Psoas muscle (tissue), 8 donors: ENCODE measurements around the gene SAMMSON. TPM values are rescaled to one million over a fixed set of nuclear protein-coding genes. Genes with fewer than 3 reads are reported as not detected.

Source experiments
- ATAC-seq, 4 donors: fragments of 200-7000 bp; cut with Tn5 transposase; one replicate each; pipeline ENCODE4 v1.9.1; 2020; ENCODE audit warnings: moderate library complexity in 3 of 4, mild to moderate bottlenecking in 2 of 4
- DNase-seq, 2 donors: peaks; one replicate each; pipeline ENCODE4 v3.0.0-alpha.2; 2020
- H3K27ac ChIP-seq: fragments of 200-600 bp; one replicate; pipeline ENCODE4 v1.8.0; 2022
- H3K27me3 ChIP-seq, 3 donors: fragments of 200-600 bp in 1 of 3; one replicate each; pipeline versions ENCODE4 v1.6.1 to v1.8.0; 2013 to 2022; ENCODE audit warnings: low read length in 2 of 3, mild to moderate bottlenecking in 2 of 3, moderate library complexity in 1 of 3; ENCODE audit not compliant: insufficient read depth in 3 of 3
- H3K36me3 ChIP-seq, 2 donors: fragments of 200-600 bp in 1 of 2; one replicate each; pipeline versions ENCODE4 v1.6.1 to v1.8.0; 2013 to 2022; ENCODE audit warnings: low read depth in 1 of 2, mild to moderate bottlenecking in 1 of 2, moderate library complexity in 1 of 2; ENCODE audit not compliant: insufficient read depth in 1 of 2
- H3K4me1 ChIP-seq: fragments of 200-600 bp; one replicate; pipeline ENCODE4 v1.8.0; 2022
- H3K4me3 ChIP-seq: fragments of 200-600 bp; one replicate; pipeline ENCODE4 v1.8.0; 2022; ENCODE audit warnings: mild to moderate bottlenecking
- H3K9me3 ChIP-seq: fragments of 200-600 bp; one replicate; pipeline ENCODE4 v1.8.0; 2022
- WGBS, 3 donors: extraction: QIAGEN DNeasy Blood & Tissue Kit; methylation state at CpG; one replicate each; pipeline versions ENCODE4 v1.1.6 to v1.1.7; 2013; 5-methylcytosine and 5-hydroxymethylcytosine counted together
- intact Hi-C, 2 donors: fragments of 100-400 bp; cut with DNase I; formaldehyde crosslinking; loops; one replicate each; pipeline versions ENCODE4 v1.11.0 to v1.14.2; 2022
- polyA plus RNA-seq, 3 donors: library from polyadenylated mRNA; stranded (reverse); fragments of 200-250 nt; gene quantifications; one replicate each; pipeline ENCODE4 v1.2.3, GENCODE V29; 2013
- total RNA-seq, 4 donors: library from RNA; stranded (reverse); fragmentation: NEBNext Ultra II Directional in 2 of 4; extraction: Animal tissue kit (Norgen Biotek cat#: 25700) in 2 of 4; gene quantifications; one replicate each; pipeline versions ENCODE4 v1.2.1 to v1.2.4, GENCODE V29; 2021 to 2023
- TF ChIP-seq, protein P1 (sequence below): fragments of 200-600 bp; IDR thresholded peaks from one replicate; pipeline ENCODE4 v1.8.0; 2022; ENCODE audit warnings: antibody characterized with exemption
- donor health status: healthy with polysubstance abuse.
- donor health status: DM: no; HTN: no; CAD: no; lungs with moderate emphysema.
- donor health status: Bipolar disorder and iron deficiency.
- donor health status: healthy.
- donor health status: DM: yes; HTN: yes; CAD: no.
- donor health status: DM: no; HTN: no; CAD: no.
- donor health status: DM: no; HTN: no; CAD: no.
- donor health status: DM: yes; HTN: yes; CAD: no.

Gene SAMMSON
- total and polyA plus RNA-seq, 7 donors = not detected

DNA sequence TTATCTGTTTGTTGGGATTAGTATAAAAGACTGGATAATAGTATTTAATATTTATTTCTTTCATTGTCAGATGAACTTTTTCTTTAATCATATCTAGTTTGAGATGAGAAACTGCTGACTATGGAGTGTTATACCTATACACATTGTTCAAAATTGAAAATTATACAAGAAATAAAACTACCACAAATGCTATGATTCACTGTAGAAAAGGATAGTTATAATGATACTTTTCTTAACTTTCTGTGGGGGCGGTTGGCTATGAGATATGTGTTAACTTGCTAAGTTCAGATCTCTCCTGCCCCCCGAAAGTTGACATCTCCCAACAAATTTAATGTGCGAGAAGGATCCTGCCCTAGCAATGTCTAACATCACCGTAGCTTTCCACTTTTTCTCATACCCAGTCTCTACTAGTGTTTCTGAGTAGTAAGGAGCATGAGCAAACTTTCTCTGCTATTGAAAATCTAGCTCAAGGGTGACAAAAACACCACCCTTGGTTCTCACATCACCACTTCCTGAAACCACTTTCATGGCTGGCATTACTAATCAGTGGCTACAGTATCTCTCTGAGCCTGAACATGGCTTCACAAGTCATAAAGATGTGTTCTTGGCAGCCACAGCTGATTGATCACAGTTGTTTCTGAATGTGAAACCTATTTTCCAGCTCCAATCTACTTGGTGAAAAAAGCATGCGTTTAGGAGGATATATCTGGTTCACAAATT, 15.8 kb upstream of the SAMMSON start:
- Histone ChIP-seq H3K36me3 (no peaks in the 10 kb centered on the region), H3K4me3 (no peak overlapping the region), H3K27ac (no peak overlapping the region), H3K27me3 (peaks cover 0 to 2% (median 0%) of the 10 kb centered on the region in 3 donors), H3K9me3 (no peaks in the 10 kb centered on the region), H3K4me1 (no peaks in the 10 kb centered on the region)
- DNase-seq (no peak), ATAC-seq (no peak)
- TF ChIP-seq, protein P1, sequence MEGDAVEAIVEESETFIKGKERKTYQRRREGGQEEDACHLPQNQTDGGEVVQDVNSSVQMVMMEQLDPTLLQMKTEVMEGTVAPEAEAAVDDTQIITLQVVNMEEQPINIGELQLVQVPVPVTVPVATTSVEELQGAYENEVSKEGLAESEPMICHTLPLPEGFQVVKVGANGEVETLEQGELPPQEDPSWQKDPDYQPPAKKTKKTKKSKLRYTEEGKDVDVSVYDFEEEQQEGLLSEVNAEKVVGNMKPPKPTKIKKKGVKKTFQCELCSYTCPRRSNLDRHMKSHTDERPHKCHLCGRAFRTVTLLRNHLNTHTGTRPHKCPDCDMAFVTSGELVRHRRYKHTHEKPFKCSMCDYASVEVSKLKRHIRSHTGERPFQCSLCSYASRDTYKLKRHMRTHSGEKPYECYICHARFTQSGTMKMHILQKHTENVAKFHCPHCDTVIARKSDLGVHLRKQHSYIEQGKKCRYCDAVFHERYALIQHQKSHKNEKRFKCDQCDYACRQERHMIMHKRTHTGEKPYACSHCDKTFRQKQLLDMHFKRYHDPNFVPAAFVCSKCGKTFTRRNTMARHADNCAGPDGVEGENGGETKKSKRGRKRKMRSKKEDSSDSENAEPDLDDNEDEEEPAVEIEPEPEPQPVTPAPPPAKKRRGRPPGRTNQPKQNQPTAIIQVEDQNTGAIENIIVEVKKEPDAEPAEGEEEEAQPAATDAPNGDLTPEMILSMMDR = no peak
- WGBS, 3 donors = 84 to 91% (median 87%) methylated on average over 5 of the region's 5 CpGs
- intact Hi-C loops = no loop called here

DNA sequence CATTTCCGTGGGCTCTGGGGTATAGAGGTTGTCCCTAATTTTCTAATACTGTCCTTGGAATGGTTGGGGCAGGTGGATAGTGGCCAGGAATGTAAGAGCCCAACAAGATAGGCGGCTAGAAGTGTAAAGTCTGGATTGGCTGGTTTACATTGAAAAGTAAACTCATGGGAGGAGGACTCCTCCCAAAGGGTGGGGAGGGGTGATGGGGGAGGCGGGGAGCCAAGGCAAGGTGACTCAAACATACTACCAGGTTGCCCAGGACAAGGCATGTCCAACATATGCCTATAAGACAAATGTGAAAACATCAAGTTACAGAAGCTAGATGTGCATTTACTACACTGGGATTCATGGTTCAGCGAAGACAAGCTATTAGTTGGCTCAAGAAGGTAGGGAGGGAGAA, 14.3 kb upstream of the SAMMSON start:
- WGBS, 3 donors = 60 to 80% (median 78%) methylated on average over 4 of the region's 4 CpGs

GRCh38 chr3:69986419-69986818, 13.1 kb upstream of the SAMMSON start:
- Histone ChIP-seq H3K27ac (no peak overlapping the region), H3K36me3 (no peaks in the 10 kb centered on the region), H3K27me3 (peaks cover 0 to 3% (median 2%) of the 10 kb centered on the region in 3 donors), H3K9me3 (no peaks in the 10 kb centered on the region), H3K4me1 (no peaks in the 10 kb centered on the region), H3K4me3 (no peak overlapping the region)
- TF ChIP-seq, protein P1 = no peak
- ATAC-seq (no peak), DNase-seq (no peak)
- intact Hi-C loops = no loop called here
- 79 to 83% (median 81%) methylated on average over 6 of the region's 6 CpGs for WGBS, 3 donors

More for the DNA sequence above, 14.3 kb upstream of the SAMMSON start:
- ATAC-seq (no peak), DNase-seq (no peak)
- intact Hi-C loops = no loop called here
- TF ChIP-seq, protein P1 = no peak
- no peak overlapping the region for H3K27ac ChIP-seq
- H3K4me3 ChIP-seq = no peak overlapping the region
- no peaks in the 10 kb centered on the region for H3K36me3 ChIP-seq
- no peaks in the 10 kb centered on the region for H3K4me1 ChIP-seq
- peaks cover 0 to 3% (median 2%) of the 10 kb centered on the region in 3 donors for H3K27me3 ChIP-seq
- no peaks in the 10 kb centered on the region for H3K9me3 ChIP-seq

DNA sequence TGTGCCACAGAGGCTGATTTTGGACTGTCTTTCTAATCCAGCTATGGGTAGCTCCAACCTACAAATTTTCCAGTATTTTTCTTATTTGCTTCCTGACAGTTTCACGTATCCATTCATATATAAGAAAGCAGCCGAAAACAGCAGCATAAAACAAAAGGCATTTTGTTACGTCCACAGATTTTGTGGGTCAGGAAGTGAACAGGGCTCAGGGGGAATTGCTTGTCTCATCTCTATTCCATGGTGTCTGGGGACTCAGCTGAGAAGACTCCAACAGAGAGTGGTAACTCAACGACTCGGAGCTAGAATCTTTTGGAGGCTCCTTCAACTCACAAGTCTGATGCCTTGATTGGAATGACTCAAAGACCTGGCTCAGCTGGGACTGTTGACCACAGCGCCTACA, 11.7 kb upstream of the SAMMSON start:
- no peaks in the 10 kb centered on the region for H3K9me3 ChIP-seq
- no peak overlapping the region for H3K4me3 ChIP-seq
- TF ChIP-seq, protein P1 = no peak
- ATAC-seq (no peak), DNase-seq (no peak)
- H3K27ac ChIP-seq = no peak overlapping the region
- no peaks in the 10 kb centered on the region for H3K36me3 ChIP-seq
- H3K27me3 ChIP-seq = peaks cover 0 to 3% (median 2%) of the 10 kb centered on the region in 3 donors
- 74 to 82% (median 75%) methylated on average over 6 of the region's 6 CpGs for WGBS, 3 donors
- no peaks in the 10 kb centered on the region for H3K4me1 ChIP-seq
- intact Hi-C loops = no loop called here

DNA sequence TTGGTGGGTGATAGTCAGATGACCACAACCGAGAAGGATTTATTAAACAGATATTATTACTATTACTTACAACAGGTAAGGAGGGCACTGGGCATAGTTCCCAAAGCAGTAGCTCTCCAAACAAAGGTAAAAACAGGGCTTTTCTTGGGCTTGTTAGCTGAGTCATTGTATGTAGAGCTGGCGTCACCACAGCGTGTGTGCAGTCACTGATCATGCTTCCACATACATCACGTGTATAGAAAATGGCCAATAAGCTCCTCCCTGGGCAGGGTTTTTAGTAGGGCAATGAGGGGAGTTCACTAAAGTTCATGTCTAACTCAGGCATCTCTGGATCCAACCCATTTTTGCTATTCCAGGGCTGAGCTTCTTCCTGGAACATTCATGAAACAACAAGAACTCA, 5.8 kb upstream of the SAMMSON start:
- no peak overlapping the region for H3K27ac ChIP-seq
- H3K4me3 ChIP-seq = no peak overlapping the region
- no peak for ATAC-seq
- H3K36me3 ChIP-seq = no peaks in the 10 kb centered on the region
- no peaks in the 10 kb centered on the region for H3K9me3 ChIP-seq
- TF ChIP-seq, protein P1 = no peak
- peaks cover 0 to 5% (median 0%) of the 10 kb centered on the region in 3 donors for H3K27me3 ChIP-seq
- intact Hi-C loops = no loop called here
- WGBS, 3 donors = 89 to 96% (median 90%) methylated on average over 4 of the region's 4 CpGs
- H3K4me1 ChIP-seq = no peaks in the 10 kb centered on the region
- DNase-seq = no peak
